GM12891 (cell line): ENCODE measurements around the gene GJA1.

ENCODE experiments used
- PAX5 ChIP-seq: IDR thresholded peaks from 2 replicates; pipeline ENCODE4 v1.6.1; 2011; ENCODE audit warnings: low read length, moderate library complexity, mild to moderate bottlenecking; ENCODE audit not compliant: insufficient read depth, severe bottlenecking
- POLR2A ChIP-seq: IDR thresholded peaks from 2 replicates; pipeline ENCODE4 v1.6.1; 2011; ENCODE audit warnings: low read depth, low read length, control low read depth
- POLR2AphosphoS5 ChIP-seq: IDR thresholded peaks from 2 replicates; pipeline ENCODE4 v1.6.1; 2011; ENCODE audit warnings: low read depth, low read length, control low read depth
- POU2F2 ChIP-seq: IDR thresholded peaks from 2 replicates; pipeline ENCODE4 v1.6.1; 2011; ENCODE audit warnings: low read depth, mild to moderate bottlenecking, control low read depth, low read length, moderate library complexity
- SPI1 ChIP-seq: IDR thresholded peaks from 2 replicates; pipeline ENCODE4 v1.6.1; 2011; ENCODE audit warnings: low read depth, low read length, control low read depth
- TAF1 ChIP-seq: IDR thresholded peaks from 2 replicates; pipeline ENCODE4 v1.6.1; 2011; ENCODE audit warnings: low read depth, low read length, control low read depth

DNA sequence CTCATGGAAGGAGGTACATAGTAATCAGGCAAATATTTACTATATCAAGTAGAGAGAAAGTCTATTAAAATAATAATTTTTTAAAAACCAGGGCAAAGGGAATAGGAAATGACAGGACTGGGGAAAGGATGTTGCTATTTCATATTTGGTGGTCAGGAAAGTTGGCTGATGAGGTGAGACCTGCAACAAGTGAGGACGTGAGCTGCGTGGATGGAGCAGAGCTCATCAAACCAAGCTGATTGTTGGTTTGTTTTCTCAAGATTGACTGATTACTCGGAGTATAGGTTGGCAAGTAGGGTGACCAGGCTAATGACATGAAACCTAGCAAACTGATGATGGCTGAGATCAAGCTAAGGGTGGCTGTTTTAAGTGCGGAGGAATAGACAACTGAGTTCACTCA is 6.0 kb downstream of the GJA1 start:
- no peak for TF ChIP-seq POLR2A
- no peak for TF ChIP-seq POLR2AphosphoS5
- no peak for TF ChIP-seq TAF1
- TF ChIP-seq POU2F2, result no peak
- TF ChIP-seq PAX5, result no peak
- no peak for TF ChIP-seq SPI1
